PC-9 (cell line): ENCODE results near the gene NKX2-4. TPM values are rescaled to one million over a fixed set of nuclear protein-coding genes. Genes with fewer than 3 reads are reported as not detected.

Experiments used
- BruUV-seq: library from RNA; stranded (reverse); fragments of 400-500 nt; replicated peaks from 2 replicates; lab custom pipeline; 2021; lab: Mats Ljungman, UMichigan
- CTCF ChIA-PET: fragments of 300-600 bp; sonication (Branson Sonifier 250); formaldehyde crosslinking; loops from one replicate; lab custom pipeline; 2022; ENCODE audit warnings: antibody characterized with exemption; lab: Charles Lee
- POLR2A ChIA-PET: fragments of 300-600 bp; sonication (Branson Sonifier 250); formaldehyde crosslinking; loops from one replicate; lab custom pipeline; 2022; ENCODE audit warnings: antibody characterized with exemption; ENCODE audit not compliant: unreplicated experiment; lab: Charles Lee
- DNase-seq, 2 experiments: peaks; one replicate each; pipeline versions ENCODE4 v3.0.0 to v3.0.0-alpha.2; 2015 to 2022; ENCODE audit warnings: mixed read lengths in 1 of 2
- H2AFZ ChIP-seq: fragments of 200-600 bp; sonication (generic); 2 replicates; pipeline ENCODE4 v1.8.1; 2017; ENCODE audit warnings: antibody characterized with exemption
- H3F3A ChIP-seq: fragments of 200-600 bp; sonication (generic); 2 replicates; pipeline ENCODE4 v1.8.1; 2017; ENCODE audit warnings: antibody characterized with exemption, mild to moderate bottlenecking, low read depth; ENCODE audit not compliant: insufficient read depth
- H3K27ac ChIP-seq: fragments of 200-600 bp; sonication (generic); 2 replicates; pipeline ENCODE4 v1.6.1; 2016; ENCODE audit warnings: mixed run types
- H3K27me3 ChIP-seq: fragments of 200-600 bp; sonication (generic); 2 replicates; pipeline ENCODE4 v1.6.1; 2016; ENCODE audit warnings: low read depth, mixed run types; ENCODE audit not compliant: insufficient read depth
- H3K36me3 ChIP-seq: fragments of 200-600 bp; sonication (generic); 2 replicates; pipeline ENCODE4 v1.6.1; 2016; ENCODE audit warnings: low read depth, mixed run types
- H3K4me1 ChIP-seq: fragments of 200-600 bp; sonication (generic); replicated peaks from 2 replicates; pipeline ENCODE4 v1.6.1; 2016; ENCODE audit warnings: mixed run types; ENCODE audit not compliant: insufficient read depth
- H3K4me2 ChIP-seq: fragments of 200-600 bp; sonication (generic); 2 replicates; pipeline ENCODE4 v1.6.1; 2017; ENCODE audit warnings: mixed run types
- H3K4me3 ChIP-seq: fragments of 200-600 bp; sonication (generic); 2 replicates; pipeline ENCODE4 v1.6.1; 2016; ENCODE audit warnings: mixed run types
- H3K79me2 ChIP-seq: fragments of 200-600 bp; sonication (generic); 2 replicates; pipeline ENCODE4 v1.6.1; 2017; ENCODE audit warnings: low read depth, mixed run types
- H3K9me2 ChIP-seq: fragments of 200-600 bp; sonication (generic); 2 replicates; pipeline ENCODE4 v1.8.1; 2017; ENCODE audit warnings: mild to moderate bottlenecking; ENCODE audit not compliant: insufficient read depth
- H3K9me3 ChIP-seq: fragments of 200-600 bp; sonication (generic); 2 replicates; pipeline ENCODE4 v1.8.1; 2016; ENCODE audit warnings: low read depth; ENCODE audit not compliant: insufficient read depth
- H4K20me1 ChIP-seq: fragments of 200-600 bp; sonication (generic); 2 replicates; pipeline ENCODE4 v1.8.1; 2017; ENCODE audit not compliant: insufficient read depth
- EZH2 ChIP-seq: fragments of 200-600 bp; sonication (generic); IDR thresholded peaks from 2 replicates; pipeline ENCODE4 v1.8.0; 2017; ENCODE audit warnings: antibody characterized with exemption, low read depth
- intact Hi-C: fragments of 100-400 bp; cut with micrococcal nuclease; formaldehyde crosslinking; loops from one replicate; pipeline ENCODE4 v1.10.0; 2022; ENCODE audit not compliant: unreplicated experiment
- total RNA-seq: library from RNA; stranded (reverse); gene quantifications from 2 replicates; pipeline ENCODE4 v1.2.3, GENCODE V29; 2021
- TF ChIP-seq, protein P1 (sequence below): fragments of 200-600 bp; sonication (generic); conservative IDR thresholded peaks from 2 replicates; pipeline ENCODE4 v1.6.1; 2017; ENCODE audit warnings: mixed run types, antibody characterized with exemption, mild to moderate bottlenecking, moderate library complexity

NKX2-4 gene
- total RNA-seq, 1 experiment from 2014 or later: not detected

DNA sequence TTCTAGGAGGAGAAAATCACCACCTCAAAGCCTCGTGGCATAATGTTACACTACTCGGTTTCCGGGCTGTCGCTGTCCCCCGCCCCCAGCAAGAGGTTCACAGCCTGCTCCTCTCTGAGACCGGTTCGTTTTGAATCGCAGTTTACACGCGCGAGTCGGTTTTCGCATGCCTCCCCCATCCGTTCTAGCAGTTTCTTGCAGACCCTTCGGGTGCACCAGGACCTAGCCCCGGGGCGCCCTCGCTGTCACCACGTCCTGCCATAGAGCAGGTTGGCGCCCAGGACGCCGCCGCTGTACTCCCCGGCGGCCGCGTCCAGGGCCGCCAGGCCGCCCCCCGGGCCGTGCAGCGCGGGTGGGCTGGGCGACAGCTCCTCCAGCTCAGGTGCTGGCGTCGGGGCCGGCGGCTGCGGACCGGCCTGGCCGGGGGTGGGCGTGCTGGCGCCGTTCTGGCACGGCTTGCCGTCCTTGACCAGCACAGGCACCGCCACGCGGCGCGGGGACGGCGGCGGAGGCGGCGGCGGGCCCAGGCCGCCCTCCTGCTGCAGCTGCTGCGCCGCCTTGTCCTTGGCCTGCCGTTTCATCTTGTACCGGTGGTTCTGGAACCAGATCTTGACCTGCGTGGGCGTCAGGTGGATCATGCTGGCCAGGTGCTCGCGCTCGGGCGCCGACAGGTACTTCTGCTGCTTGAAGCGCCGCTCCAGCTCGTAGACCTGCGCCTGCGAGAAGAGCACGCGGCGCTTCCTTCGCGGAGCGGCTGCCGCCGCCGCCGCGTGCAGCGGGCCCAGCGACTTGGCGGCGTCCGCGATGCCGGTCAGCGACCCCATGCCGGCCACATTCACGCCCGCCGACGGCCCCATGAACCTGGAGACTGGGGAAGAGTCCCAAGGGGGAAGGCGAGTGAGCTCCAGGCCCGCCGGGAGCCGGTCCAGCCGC lies 1.4 kb downstream of the NKX2-4 start:
- DNase-seq: no peak
- no TSS peak for BruUV-seq
- H3K4me1 ChIP-seq: no peaks in the 10 kb centered on the region
- H3K79me2 ChIP-seq: no peaks in the 10 kb centered on the region
- ChIA-PET CTCF (no interaction called here), POLR2A (no interaction called here)
- intact Hi-C loops: no loop called here
- H3K27me3 ChIP-seq: peaks cover 4% of the 10 kb centered on the region; the same call in 1 of the 2 replicates
- no peaks in the 10 kb centered on the region for H3K36me3 ChIP-seq
- no peak overlapping the region for H3K27ac ChIP-seq
- no peaks in the 10 kb centered on the region for H3F3A ChIP-seq
- no peaks in the 10 kb centered on the region for H4K20me1 ChIP-seq
- no peak overlapping the region for H3K4me2 ChIP-seq
- H3K9me3 ChIP-seq: no peaks in the 10 kb centered on the region
- H2AFZ ChIP-seq: no peak overlapping the region
- H3K9me2 ChIP-seq: no peaks in the 10 kb centered on the region
- H3K4me3 ChIP-seq: no peak overlapping the region
- TF ChIP-seq, protein P1, sequence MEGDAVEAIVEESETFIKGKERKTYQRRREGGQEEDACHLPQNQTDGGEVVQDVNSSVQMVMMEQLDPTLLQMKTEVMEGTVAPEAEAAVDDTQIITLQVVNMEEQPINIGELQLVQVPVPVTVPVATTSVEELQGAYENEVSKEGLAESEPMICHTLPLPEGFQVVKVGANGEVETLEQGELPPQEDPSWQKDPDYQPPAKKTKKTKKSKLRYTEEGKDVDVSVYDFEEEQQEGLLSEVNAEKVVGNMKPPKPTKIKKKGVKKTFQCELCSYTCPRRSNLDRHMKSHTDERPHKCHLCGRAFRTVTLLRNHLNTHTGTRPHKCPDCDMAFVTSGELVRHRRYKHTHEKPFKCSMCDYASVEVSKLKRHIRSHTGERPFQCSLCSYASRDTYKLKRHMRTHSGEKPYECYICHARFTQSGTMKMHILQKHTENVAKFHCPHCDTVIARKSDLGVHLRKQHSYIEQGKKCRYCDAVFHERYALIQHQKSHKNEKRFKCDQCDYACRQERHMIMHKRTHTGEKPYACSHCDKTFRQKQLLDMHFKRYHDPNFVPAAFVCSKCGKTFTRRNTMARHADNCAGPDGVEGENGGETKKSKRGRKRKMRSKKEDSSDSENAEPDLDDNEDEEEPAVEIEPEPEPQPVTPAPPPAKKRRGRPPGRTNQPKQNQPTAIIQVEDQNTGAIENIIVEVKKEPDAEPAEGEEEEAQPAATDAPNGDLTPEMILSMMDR: no peak
- no peak for TF ChIP-seq EZH2

DNA sequence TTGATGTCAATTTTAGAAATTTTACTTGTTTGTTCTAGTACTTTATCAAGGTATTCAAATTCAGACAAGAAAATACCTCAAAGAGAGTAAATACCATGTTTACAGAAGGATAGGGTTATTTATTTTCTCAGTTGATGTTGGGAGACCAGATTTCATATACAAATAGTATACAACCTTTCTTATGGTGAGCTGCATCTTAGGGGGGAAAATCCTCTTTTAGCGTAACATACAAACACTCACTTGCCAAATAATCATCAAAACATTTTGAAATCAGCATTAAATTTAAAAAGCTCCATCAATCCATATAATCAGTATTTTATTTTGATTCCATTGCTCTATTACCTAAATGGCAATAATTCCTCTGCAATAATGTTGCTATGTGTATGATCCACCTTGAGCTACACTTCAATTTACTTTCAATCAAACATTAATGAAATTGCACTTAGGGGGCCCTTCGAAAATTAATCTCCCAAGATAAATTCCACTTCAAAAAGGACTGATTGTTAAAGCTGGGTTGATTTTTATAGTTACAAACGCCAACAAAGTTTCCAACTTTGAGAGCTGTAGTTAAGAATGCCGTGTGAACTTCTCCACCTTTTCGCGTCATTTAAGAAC lies 2.2 kb downstream of the NKX2-4 start:
- Histone ChIP-seq H3K4me2 (no peak overlapping the region), H3K9me2 (no peaks in the 10 kb centered on the region), H4K20me1 (no peaks in the 10 kb centered on the region), H3K4me1 (no peaks in the 10 kb centered on the region), H3K36me3 (no peaks in the 10 kb centered on the region), H3K9me3 (no peaks in the 10 kb centered on the region), H3K27me3 (peaks cover 4% of the 10 kb centered on the region; the same call in 1 of the 2 replicates), H3K4me3 (no peak overlapping the region), H3F3A (no peaks in the 10 kb centered on the region), H2AFZ (no peak overlapping the region), H3K79me2 (no peaks in the 10 kb centered on the region), H3K27ac (no peak overlapping the region)
- no peak for TF ChIP-seq EZH2
- TF ChIP-seq, protein P1: no peak
- DNase-seq: no peak
- POLR2A ChIA-PET: no interaction called here
- CTCF ChIA-PET: no interaction called here
- BruUV-seq: no TSS peak
- intact Hi-C loops: no loop called here

DNA sequence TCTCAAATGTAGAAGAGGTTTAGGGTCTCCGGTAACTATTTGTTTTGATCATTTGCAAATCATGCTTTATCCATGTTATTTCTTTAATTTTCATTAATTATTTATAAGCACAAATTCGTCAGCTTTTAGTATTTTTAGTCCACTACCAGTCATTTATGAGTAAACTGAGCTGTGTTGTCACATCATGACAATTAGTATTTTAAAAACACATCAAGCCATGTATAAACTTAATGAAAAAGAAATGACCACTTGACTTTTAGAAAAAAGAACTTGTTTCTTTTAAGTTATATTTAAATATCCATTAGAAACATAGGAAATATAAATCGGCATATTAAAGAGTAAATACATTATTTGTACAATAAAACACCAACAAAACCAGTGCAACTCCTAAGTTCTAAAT lies 2.8 kb downstream of the NKX2-4 start:
- POLR2A ChIA-PET: no interaction called here
- BruUV-seq: no TSS peak
- Histone ChIP-seq H3K4me2 (no peak overlapping the region), H3K27me3 (peaks cover under 1% of the 10 kb centered on the region; the same call in 1 of the 2 replicates), H3K9me3 (no peaks in the 10 kb centered on the region), H3K79me2 (no peaks in the 10 kb centered on the region), H3K4me1 (no peaks in the 10 kb centered on the region), H2AFZ (no peak overlapping the region), H3F3A (no peaks in the 10 kb centered on the region), H3K36me3 (no peaks in the 10 kb centered on the region), H3K27ac (no peak overlapping the region), H4K20me1 (no peaks in the 10 kb centered on the region), H3K4me3 (no peak overlapping the region), H3K9me2 (no peaks in the 10 kb centered on the region)
- TF ChIP-seq, protein P1: no peak
- TF ChIP-seq EZH2: no peak
- CTCF ChIA-PET: no interaction called here
- DNase-seq: no peak
- intact Hi-C loops: no loop called here
